ENCODE data around the gene CAMKK2. TPM values are rescaled to one million over a fixed set of nuclear protein-coding genes. Genes with fewer than 3 reads are reported as not detected.

CAMKK2 gene
- total RNA-seq, 1 experiment from 2014 or later = 24.7 TPM

GRCh38 chr12:121189131-121189530 lies 107.4 kb downstream of the CAMKK2 start:
- no peak overlapping the region for H3K9ac ChIP-seq (ENCODE audit: extremely low read depth, insufficient read length, low read length)
- Mint-ChIP-seq H3K4me1 (peaks cover 3 to 7% of the 10 kb centered on the region in 2 experiments; a peak in 2 of 4 replicates), H3K27me3 (ENCODE audit: low read depth) (no peaks in the 10 kb centered on the region; the same call in 1 of the 2 replicates), H3K36me3 (ENCODE audit: insufficient read depth in 1 of 3, low read depth in 3 of 3) (no peaks in the 10 kb centered on the region), H3K4me3 (no peak overlapping the region), H3K9me3 (no peaks in the 10 kb centered on the region), H3K27ac (no peak overlapping the region)
- no peaks in the 10 kb centered on the region for H3K27me3 ChIP-seq (ENCODE audit: insufficient read depth, low read length)
- WGBS (ENCODE audit: extremely low coverage, insufficient read length, low lambda C conversion rate) = no CpG with 5 or more reads among the region's 9 CpGs
- H3T11ph ChIP-seq (ENCODE audit: low read length) = no peak overlapping the region
- H3K4me1 ChIP-seq (ENCODE audit: insufficient read depth, low read length) = no peaks in the 10 kb centered on the region
- no peak overlapping the region for H2AK5ac ChIP-seq (ENCODE audit: insufficient read length, low read length)
- H2AFZ ChIP-seq (ENCODE audit: low read length) = no peak overlapping the region
- no peak overlapping the region for H2BK120ac ChIP-seq (ENCODE audit: low read depth, low read length, poor library complexity, severe bottlenecking)
- H4K91ac ChIP-seq (ENCODE audit: insufficient read length, low read depth, low read length) = no peak overlapping the region
- no peak overlapping the region for H3K4me2 ChIP-seq (ENCODE audit: insufficient read depth, insufficient read length, low read length)
- DNase-seq = no peak
- no peak overlapping the region for H3K56ac ChIP-seq (ENCODE audit: insufficient read length, low read depth, low read length)
- H3K4ac ChIP-seq (ENCODE audit: low read depth, low read length) = no peak overlapping the region
- H3K9me3 ChIP-seq (ENCODE audit: control insufficient read depth, low read depth, low read length) = no peaks in the 10 kb centered on the region
- no peak overlapping the region for H3K18ac ChIP-seq (ENCODE audit: insufficient read length, low read depth, low read length)
- H3K23me2 ChIP-seq (ENCODE audit: insufficient read length, low read depth, low read length, poor library complexity, severe bottlenecking) = no peaks in the 10 kb centered on the region
- no peak overlapping the region; the same call in 1 of the 2 replicates for H3K14ac ChIP-seq (ENCODE audit: insufficient read depth, low read length)
- no peak overlapping the region for H4K8ac ChIP-seq (replicated peaks; ENCODE audit: insufficient read length, low read depth, low read length)
- no peak overlapping the region for H2BK5ac ChIP-seq (ENCODE audit: insufficient read length, low read length)
- no peak overlapping the region for H4K5ac ChIP-seq (ENCODE audit: insufficient read length, low read depth, low read length)
- H2BK12ac ChIP-seq (ENCODE audit: insufficient read length, low read depth, low read length) = no peak overlapping the region
- H4K20me1 ChIP-seq (ENCODE audit: control insufficient read depth, insufficient read depth, insufficient read length) = no peaks in the 10 kb centered on the region
- H2BK15ac ChIP-seq (ENCODE audit: low read depth, low read length) = no peak overlapping the region
- H3K23ac ChIP-seq (ENCODE audit: insufficient read length, low read depth, low read length) = no peak overlapping the region
- no peaks in the 10 kb centered on the region for H3K79me2 ChIP-seq (ENCODE audit: insufficient read depth, low read length)
- no peak for TF ChIP-seq CTCF (conservative IDR thresholded peaks at IDR 0.05)
- H2BK20ac ChIP-seq (ENCODE audit: low read depth, low read length, poor library complexity, severe bottlenecking) = no peak overlapping the region
- no peak overlapping the region for H3K27ac ChIP-seq (ENCODE audit: insufficient read length, low read depth, low read length)
- no peaks in the 10 kb centered on the region for H3K79me1 ChIP-seq (ENCODE audit: insufficient read depth, low read depth, low read length, poor library complexity, severe bottlenecking)
